ENCODE results near the gene DENND4A.

Gene DENND4A

GRCh38 chr15:65712415-65712814, 79.7 kb downstream of the DENND4A start:
- ChIA-PET POLR2A (ENCODE audit: low non-redundant PET) (no interaction called here), CTCF (no interaction called here)
- no peak for DNase-seq (ENCODE audit: low spot score)
- TF ChIP-seq CTCF (conservative IDR thresholded peaks at IDR 0.05; ENCODE audit: low read depth) = no peak
- H3K27ac ChIP-seq = no peak overlapping the region

- no peak overlapping the region for H3K27ac ChIP-seq
- no peak for DNase-seq (ENCODE audit: low spot score)
- ChIA-PET POLR2A (ENCODE audit: low non-redundant PET) (no interaction called here), CTCF (no interaction called here)
- TF ChIP-seq CTCF (conservative IDR thresholded peaks at IDR 0.05; ENCODE audit: low read depth) = no peak
Observed at GRCh38 chr15:65695081-65695480, 97.0 kb downstream of the DENND4A start.

GRCh38 chr15:65690778-65691177, 101.3 kb downstream of the DENND4A start:
- DNase-seq (ENCODE audit: low spot score) = no peak
- H3K27ac ChIP-seq = no peak overlapping the region
- ChIA-PET CTCF (interaction anchor here (0.6 kb wide), 1 partner anchor 35 kb away, joined by 3 read pairs; no protein-coding TSS in a partner anchor), POLR2A (ENCODE audit: low non-redundant PET) (no interaction called here)
- no peak for TF ChIP-seq CTCF (conservative IDR thresholded peaks at IDR 0.05; ENCODE audit: low read depth)

GRCh38 chr15:65690173-65690572, 101.9 kb downstream of the DENND4A start:
- ChIA-PET POLR2A (ENCODE audit: low non-redundant PET) (no interaction called here), CTCF (interaction anchor here (0.6 kb wide), 1 partner anchor 22 kb away, joined by 4 read pairs; no protein-coding TSS in a partner anchor)
- DNase-seq (ENCODE audit: low spot score) = no peak
- no peak for TF ChIP-seq CTCF (conservative IDR thresholded peaks at IDR 0.05; ENCODE audit: low read depth)
- H3K27ac ChIP-seq = no peak overlapping the region

GRCh38 chr15:65688462-65688861, 103.6 kb downstream of the DENND4A start:
- no peak overlapping the region for H3K27ac ChIP-seq
- TF ChIP-seq CTCF (conservative IDR thresholded peaks at IDR 0.05; ENCODE audit: low read depth) = no peak
- no peak for DNase-seq (ENCODE audit: low spot score)
- POLR2A ChIA-PET (ENCODE audit: low non-redundant PET) = no interaction called here
- CTCF ChIA-PET = interaction anchor here (0.6 kb wide), 1 partner anchor 563 kb away, joined by 3 read pairs; no protein-coding TSS in a partner anchor

GRCh38 chr15:65682404-65682911, 109.6 kb downstream of the DENND4A start:
- no peak for TF ChIP-seq CTCF (conservative IDR thresholded peaks at IDR 0.05; ENCODE audit: low read depth)
- no peak overlapping the region for H3K27ac ChIP-seq
- ChIA-PET CTCF (no interaction called here), POLR2A (ENCODE audit: low non-redundant PET) (no interaction called here)
- DNase-seq (ENCODE audit: low spot score) = no peak

- ChIA-PET POLR2A (ENCODE audit: low non-redundant PET) (no interaction called here), CTCF (no interaction called here)
- DNase-seq (ENCODE audit: low spot score) = no peak
- TF ChIP-seq CTCF (conservative IDR thresholded peaks at IDR 0.05; ENCODE audit: low read depth) = no peak
- H3K27ac ChIP-seq = no peak overlapping the region
Observed at GRCh38 chr15:65680544-65680943, 111.5 kb downstream of the DENND4A start.
